SJSA1 (cell line): Measurements from ENCODE around the gene BHMT2. TPM values are rescaled to one million over a fixed set of nuclear protein-coding genes. Genes with fewer than 3 reads are reported as not detected.

Source experiments
- total RNA-seq: library from RNA; depleted of rRNA; stranded (reverse); fragments of >200 nt; shearing (Covaris generic); gene quantifications from 2 replicates; pipeline ENCODE4 v1.2.3, GENCODE V29; 2014; rRNA removed

Gene BHMT2
- total RNA-seq, 1 experiment from 2014 or later, result not detected

Other genes with a start within 250 kb of the BHMT2 start
- 50.1 and 72.9 TPM in 2 replicates for gene ARSB, start 84.5 kb upstream of the BHMT2 start, total RNA-seq
- 0.03 TPM in 1 of 2 replicates, not detected in the other for gene DMGDH, start 93 bp upstream of the BHMT2 start, total RNA-seq
- not detected in 2 replicates for gene BHMT, start 42.0 kb downstream of the BHMT2 start, total RNA-seq
- 2.3 and 2.9 TPM in 2 replicates for gene JMY, start 166.4 kb downstream of the BHMT2 start, total RNA-seq